ENCODE results near the gene GPC6.

GRCh38 chr13:93527748-93528297 is 301.2 kb downstream of the GPC6 start:
- TF ChIP-seq CTCF (IDR thresholded peaks at IDR 0.05) = no peak
- TF ChIP-seq EP300 (IDR thresholded peaks at IDR 0.05) = no peak
- no peak for TF ChIP-seq POLR2A (IDR thresholded peaks at IDR 0.05)
- no peak for TF ChIP-seq POLR2AphosphoS5 (IDR thresholded peaks at IDR 0.05)
